ENCODE data around the gene MAPK10. TPM values are rescaled to one million over a fixed set of nuclear protein-coding genes. Genes with fewer than 3 reads are reported as not detected.
"Not testable (repeated sequence)": the region's sequence is repeated elsewhere in the genome, so short reads cannot be mapped to it uniquely, and the experiment has no call there.

The MAPK10 gene
- polyA plus RNA-seq, 1 donor: 3.3 TPM

GRCh38 chr4:86184216-86184900 lies 175.5 kb downstream of the MAPK10 start:
- no peak for DNase-seq (ENCODE audit: low read depth)

GRCh38 chr4:86181585-86181984 lies 178.3 kb downstream of the MAPK10 start:
- no peak for DNase-seq (ENCODE audit: low read depth)

- DNase-seq (ENCODE audit: low read depth): no peak
These were observed 181.6 kb downstream of the MAPK10 start for GRCh38 chr4:86178211-86178610.

GRCh38 chr4:86174506-86174905 lies 185.3 kb downstream of the MAPK10 start:
- no peak for DNase-seq (ENCODE audit: low read depth)

- DNase-seq (ENCODE audit: low read depth): not testable (repeated sequence)
These were observed 191.5 kb downstream of the MAPK10 start for GRCh38 chr4:86168335-86168734.

- DNase-seq (ENCODE audit: low read depth): no peak
These were observed 199.4 kb downstream of the MAPK10 start for GRCh38 chr4:86160426-86160825.

- DNase-seq (ENCODE audit: low read depth): no peak
These were observed 200.6 kb downstream of the MAPK10 start for GRCh38 chr4:86159216-86159615.

GRCh38 chr4:86156531-86156930 lies 203.3 kb downstream of the MAPK10 start:
- no peak for DNase-seq (ENCODE audit: low read depth)

GRCh38 chr4:86155766-86156165 lies 204.1 kb downstream of the MAPK10 start:
- no peak for DNase-seq (ENCODE audit: low read depth)

GRCh38 chr4:86152454-86152853 lies 207.4 kb downstream of the MAPK10 start:
- DNase-seq (ENCODE audit: low read depth): no peak

GRCh38 chr4:86151196-86151595 lies 208.7 kb downstream of the MAPK10 start:
- DNase-seq (ENCODE audit: low read depth): no peak

GRCh38 chr4:86141161-86141560 lies 218.7 kb downstream of the MAPK10 start:
- no peak for DNase-seq (ENCODE audit: low read depth)

GRCh38 chr4:86132468-86132867 lies 227.4 kb downstream of the MAPK10 start:
- no peak for DNase-seq (ENCODE audit: low read depth)

GRCh38 chr4:86131456-86131855 lies 228.4 kb downstream of the MAPK10 start:
- DNase-seq (ENCODE audit: low read depth): no peak

GRCh38 chr4:86130160-86130933 lies 229.5 kb downstream of the MAPK10 start:
- no peak for DNase-seq (ENCODE audit: low read depth)

- no peak for DNase-seq (ENCODE audit: low read depth)
These were observed 230.3 kb downstream of the MAPK10 start for GRCh38 chr4:86129546-86129945.

GRCh38 chr4:86122404-86122803 lies 237.4 kb downstream of the MAPK10 start:
- no peak for DNase-seq (ENCODE audit: low read depth)

GRCh38 chr4:86118711-86119110 lies 241.1 kb downstream of the MAPK10 start:
- peak; percentile 9 for DNase-seq (ENCODE audit: low read depth)

GRCh38 chr4:86117705-86118302 lies 242.0 kb downstream of the MAPK10 start:
- DNase-seq (ENCODE audit: low read depth): peak; percentile 89

GRCh38 chr4:86114563-86114962 lies 245.3 kb downstream of the MAPK10 start:
- DNase-seq (ENCODE audit: low read depth): no peak

- DNase-seq (ENCODE audit: low read depth): no peak
These were observed 251.0 kb downstream of the MAPK10 start for GRCh38 chr4:86108834-86109233.

GRCh38 chr4:86108137-86108536 lies 251.7 kb downstream of the MAPK10 start:
- no peak for DNase-seq (ENCODE audit: low read depth)

GRCh38 chr4:86107112-86107511 lies 252.7 kb downstream of the MAPK10 start:
- no peak for DNase-seq (ENCODE audit: low read depth)
